ENCODE data around the gene UBR1.

Gene UBR1

DNA sequence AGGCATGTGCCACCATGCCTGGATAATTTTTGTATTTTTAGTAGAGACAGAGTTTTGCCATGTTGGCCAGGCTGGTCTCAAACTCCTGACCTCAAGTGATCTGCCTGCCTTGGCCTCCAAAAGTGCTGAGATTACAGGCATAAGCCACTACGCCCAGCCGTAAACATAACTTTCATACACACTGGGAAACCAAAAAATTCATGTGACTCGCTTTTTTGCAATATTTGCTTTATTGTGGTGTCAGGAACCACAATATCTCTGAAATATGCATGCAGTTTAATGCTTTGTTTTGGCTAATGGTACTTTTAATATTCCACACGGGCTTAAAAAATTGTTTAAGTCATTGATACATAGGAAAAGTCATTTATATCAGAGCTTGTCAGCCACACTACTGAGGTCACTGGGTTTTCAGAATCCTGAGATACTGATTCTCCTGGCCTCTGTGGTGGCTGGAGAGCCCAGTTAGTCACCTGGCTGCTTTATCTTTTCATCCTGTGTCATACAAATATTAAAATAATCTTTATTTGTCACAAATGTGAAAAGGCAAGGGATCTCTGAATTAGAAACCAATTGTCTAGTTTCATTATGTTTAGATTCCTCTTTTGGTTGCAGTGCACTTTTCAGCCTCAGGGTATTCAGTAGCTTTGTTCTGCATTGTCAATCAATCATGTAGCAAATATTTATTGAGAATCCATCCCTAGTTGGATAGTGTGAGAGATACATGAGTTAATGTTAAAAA is 37.5 kb upstream of the UBR1 start:
- Histone ChIP-seq H2AFZ (ENCODE audit: low read depth, low read length, severe bottlenecking) (no peak overlapping the region), H3K36me3 (ENCODE audit: low read length) (peaks cover 14% of the 10 kb centered on the region; the same call in 1 of the 2 replicates), H3K27ac (ENCODE audit: low read depth, low read length) (no peak overlapping the region), H3K27me3 (ENCODE audit: low read length) (no peaks in the 10 kb centered on the region), H4K20me1 (ENCODE audit: low read depth, low read length) (no peaks in the 10 kb centered on the region), H3K79me2 (ENCODE audit: insufficient read depth, low read length) (no peaks in the 10 kb centered on the region), H3K4me2 (ENCODE audit: low read depth, low read length, poor library complexity, severe bottlenecking) (no peak overlapping the region), H3K9me2 (replicated peaks; ENCODE audit: insufficient read depth, low read length) (no peaks in the 10 kb centered on the region), H3K9ac (ENCODE audit: low read length) (no peak overlapping the region), H3K4me3 (ENCODE audit: insufficient read depth, low read length, poor library complexity, severe bottlenecking) (no peak overlapping the region), H3K9me3 (ENCODE audit: insufficient read depth, low read length) (no peaks in the 10 kb centered on the region), H3F3A (ENCODE audit: insufficient read depth) (peaks cover 4% of the 10 kb centered on the region; the same call in 1 of the 2 replicates)
- no peak for TF ChIP-seq EZH2phosphoT487 (conservative IDR thresholded peaks at IDR 0.05; ENCODE audit: low read length)
- TF ChIP-seq, protein P1, sequence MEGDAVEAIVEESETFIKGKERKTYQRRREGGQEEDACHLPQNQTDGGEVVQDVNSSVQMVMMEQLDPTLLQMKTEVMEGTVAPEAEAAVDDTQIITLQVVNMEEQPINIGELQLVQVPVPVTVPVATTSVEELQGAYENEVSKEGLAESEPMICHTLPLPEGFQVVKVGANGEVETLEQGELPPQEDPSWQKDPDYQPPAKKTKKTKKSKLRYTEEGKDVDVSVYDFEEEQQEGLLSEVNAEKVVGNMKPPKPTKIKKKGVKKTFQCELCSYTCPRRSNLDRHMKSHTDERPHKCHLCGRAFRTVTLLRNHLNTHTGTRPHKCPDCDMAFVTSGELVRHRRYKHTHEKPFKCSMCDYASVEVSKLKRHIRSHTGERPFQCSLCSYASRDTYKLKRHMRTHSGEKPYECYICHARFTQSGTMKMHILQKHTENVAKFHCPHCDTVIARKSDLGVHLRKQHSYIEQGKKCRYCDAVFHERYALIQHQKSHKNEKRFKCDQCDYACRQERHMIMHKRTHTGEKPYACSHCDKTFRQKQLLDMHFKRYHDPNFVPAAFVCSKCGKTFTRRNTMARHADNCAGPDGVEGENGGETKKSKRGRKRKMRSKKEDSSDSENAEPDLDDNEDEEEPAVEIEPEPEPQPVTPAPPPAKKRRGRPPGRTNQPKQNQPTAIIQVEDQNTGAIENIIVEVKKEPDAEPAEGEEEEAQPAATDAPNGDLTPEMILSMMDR (IDR thresholded peaks at IDR 0.05; ENCODE audit: insufficient read depth, low read length, poor library complexity, severe bottlenecking), result no peak

DNA sequence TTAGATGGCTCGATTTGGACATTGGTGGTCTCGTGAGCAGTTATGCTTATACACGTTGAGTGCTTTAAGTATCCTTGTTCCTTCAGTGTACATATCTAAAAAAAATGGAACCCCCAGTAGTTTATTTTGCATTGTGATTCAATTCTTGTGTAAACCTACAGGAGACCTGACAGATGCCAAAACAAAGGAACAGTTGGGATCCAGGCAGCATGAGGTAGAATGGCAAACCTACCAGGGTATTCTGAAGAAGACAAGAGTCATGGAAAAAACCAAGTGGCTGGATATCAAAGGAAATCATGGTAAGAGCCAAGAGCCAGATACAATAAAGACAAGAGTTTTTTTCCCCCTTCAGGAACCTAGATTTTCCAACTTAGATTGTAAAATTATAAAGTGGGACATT is 29.5 kb upstream of the UBR1 start:
- Histone ChIP-seq H2AFZ (ENCODE audit: low read depth, low read length, severe bottlenecking) (no peak overlapping the region), H4K20me1 (ENCODE audit: low read depth, low read length) (no peaks in the 10 kb centered on the region), H3K4me2 (ENCODE audit: low read depth, low read length, poor library complexity, severe bottlenecking) (peak overlapping the region; percentile 83), H3K79me2 (ENCODE audit: insufficient read depth, low read length) (peaks cover 18% of the 10 kb centered on the region), H3K4me3 (ENCODE audit: insufficient read depth, low read length, poor library complexity, severe bottlenecking) (no peak overlapping the region), H3K27me3 (ENCODE audit: low read length) (no peaks in the 10 kb centered on the region), H3K9ac (ENCODE audit: low read length) (no peak overlapping the region), H3F3A (ENCODE audit: insufficient read depth) (no peaks in the 10 kb centered on the region; the same call in 1 of the 2 replicates), H3K27ac (ENCODE audit: low read depth, low read length) (no peak overlapping the region), H3K9me3 (ENCODE audit: insufficient read depth, low read length) (no peaks in the 10 kb centered on the region), H3K9me2 (replicated peaks; ENCODE audit: insufficient read depth, low read length) (no peaks in the 10 kb centered on the region), H3K36me3 (ENCODE audit: low read length) (peaks cover 15% of the 10 kb centered on the region)
- TF ChIP-seq EZH2phosphoT487 (conservative IDR thresholded peaks at IDR 0.05; ENCODE audit: low read length), result no peak

DNA sequence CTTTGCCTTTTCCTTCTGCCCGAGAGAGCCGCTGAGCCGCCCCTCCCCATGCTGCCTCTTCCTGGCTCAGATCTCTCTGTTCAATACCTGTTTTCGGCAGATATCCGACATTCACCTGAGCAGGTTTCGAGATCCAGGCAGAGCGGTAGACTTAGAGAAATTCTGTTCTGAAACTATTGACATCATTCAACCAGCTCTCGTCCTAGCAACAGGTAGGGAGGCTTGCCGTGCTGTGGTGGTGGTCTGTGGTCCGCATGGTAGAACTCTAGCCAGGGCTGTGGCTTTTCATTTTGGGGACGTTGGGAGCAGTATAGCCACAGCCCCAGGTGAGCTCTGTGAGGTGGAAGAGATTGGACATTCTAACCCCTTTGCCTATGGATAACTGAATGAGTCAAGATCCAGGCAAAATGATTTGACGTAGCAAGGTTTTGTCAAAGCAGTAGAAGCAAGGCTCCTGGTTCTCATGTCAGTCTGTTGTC is 28.4 kb upstream of the UBR1 start:
- TF ChIP-seq EZH2phosphoT487 (conservative IDR thresholded peaks at IDR 0.05; ENCODE audit: low read length), result no peak
- TF ChIP-seq, protein P1 (IDR thresholded peaks at IDR 0.05; ENCODE audit: insufficient read depth, low read length, poor library complexity, severe bottlenecking), result no peak
- H3K9ac ChIP-seq (ENCODE audit: low read length), result peak overlapping the region; percentile 80
- H2AFZ ChIP-seq (ENCODE audit: low read depth, low read length, severe bottlenecking), result peak overlapping the region; percentile 97

More for the DNA sequence above, 28.4 kb upstream of the UBR1 start:
- peaks cover 9% of the 10 kb centered on the region for H3K36me3 ChIP-seq (ENCODE audit: low read length)
- peaks cover 18% of the 10 kb centered on the region for H3K79me2 ChIP-seq (ENCODE audit: insufficient read depth, low read length)
- H3K9me3 ChIP-seq (ENCODE audit: insufficient read depth, low read length), result no peaks in the 10 kb centered on the region
- no peaks in the 10 kb centered on the region for H3K27me3 ChIP-seq (ENCODE audit: low read length)
- no peaks in the 10 kb centered on the region for H3K9me2 ChIP-seq (replicated peaks; ENCODE audit: insufficient read depth, low read length)
- H3K4me2 ChIP-seq (ENCODE audit: low read depth, low read length, poor library complexity, severe bottlenecking), result peak overlapping the region; percentile 83
- peak overlapping the region; percentile 79 for H3K4me3 ChIP-seq (ENCODE audit: insufficient read depth, low read length, poor library complexity, severe bottlenecking)
- no peaks in the 10 kb centered on the region for H4K20me1 ChIP-seq (ENCODE audit: low read depth, low read length)
- no peaks in the 10 kb centered on the region; the same call in 1 of the 2 replicates for H3F3A ChIP-seq (ENCODE audit: insufficient read depth)
- H3K27ac ChIP-seq (ENCODE audit: low read depth, low read length), result peak overlapping the region; percentile 52

Data from SU-DHL-6 (cell line).